ENCODE data around the gene SURF1.
"Not testable (repeated sequence)": the region's sequence is repeated elsewhere in the genome, so short reads cannot be mapped to it uniquely, and the experiment has no call there.

Gene SURF1

GRCh38 chr9:133341369-133342068 lies 14.8 kb downstream of the SURF1 start:
- no peak for DNase-seq

- no peak for DNase-seq
These were observed 15.4 kb downstream of the SURF1 start for GRCh38 chr9:133340916-133341315.

DNA sequence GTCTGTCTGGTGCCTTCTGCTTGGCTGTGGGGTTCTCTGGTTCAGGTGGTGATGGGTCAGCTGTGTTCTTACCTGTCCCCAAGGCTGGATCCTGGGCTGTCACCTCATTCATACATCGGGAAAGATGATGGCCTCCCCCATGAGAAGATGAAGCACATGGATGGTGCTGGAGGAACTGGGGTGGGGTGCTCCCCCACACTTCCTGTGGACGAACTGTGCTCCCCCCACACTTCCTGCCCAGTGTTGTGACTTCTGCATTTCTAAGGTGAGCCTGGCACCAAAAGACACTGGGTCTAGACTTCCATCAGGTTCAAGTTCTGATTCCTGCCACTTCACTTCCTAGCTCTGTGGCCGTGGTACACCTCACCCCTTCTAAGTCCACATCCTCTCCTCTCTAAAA lies 16.0 kb downstream of the SURF1 start:
- DNase-seq, result no peak

GRCh38 chr9:133339641-133340040 lies 16.6 kb downstream of the SURF1 start:
- DNase-seq, result no peak

DNA sequence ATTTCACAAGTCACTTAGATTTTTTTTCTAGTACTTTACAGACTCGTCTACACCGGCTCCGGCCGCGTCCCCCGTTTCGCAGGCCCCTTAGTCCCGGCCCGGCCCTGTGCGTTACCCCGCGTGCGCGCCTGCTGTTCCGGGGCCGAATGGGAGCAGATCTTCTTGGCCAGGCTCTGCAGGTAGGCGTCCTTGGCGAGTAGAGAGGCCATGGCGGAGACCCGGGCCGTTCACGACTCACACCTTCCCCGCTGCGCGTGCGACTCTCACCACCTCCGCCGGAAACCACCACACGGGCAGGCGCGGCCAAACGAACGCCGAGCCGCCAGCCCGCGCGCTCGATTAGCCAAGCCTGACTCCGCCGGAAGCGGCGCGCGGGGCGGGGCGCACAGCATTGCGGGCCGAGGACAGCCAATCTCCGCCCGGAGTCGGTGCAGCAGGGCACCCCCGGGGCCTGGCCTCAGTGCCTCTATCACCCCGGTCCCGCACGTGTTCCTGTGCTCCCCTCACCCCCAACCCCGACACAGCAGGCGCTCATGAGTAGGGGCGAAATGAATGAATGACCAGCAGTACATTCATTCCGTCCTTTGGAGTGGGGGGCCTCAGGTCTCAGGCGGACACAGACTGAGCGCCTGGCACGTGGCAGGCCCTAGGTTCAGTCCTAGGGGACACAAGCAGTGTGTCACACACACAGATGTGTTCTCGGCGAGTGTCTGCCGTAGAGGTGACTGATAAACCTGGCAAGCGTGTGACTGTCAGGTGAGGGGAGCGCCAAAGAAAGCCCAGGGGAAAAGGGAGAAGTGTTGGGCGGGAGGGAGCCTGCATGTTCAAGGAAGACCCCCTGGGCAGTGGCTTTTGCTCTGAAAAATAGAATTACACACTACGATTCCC lies 20.1 kb downstream of the SURF1 start, which contains the start of gene SURF6:
Gene SURF6 (minus strand): TSS at position 265 of the 888 bp plus-strand sequence. CDS start 56 bp downstream, at position 209.
- peak; percentile 96 for DNase-seq

- DNase-seq, result not testable (repeated sequence)
These were observed 21.4 kb downstream of the SURF1 start for GRCh38 chr9:133334888-133335287.

GRCh38 chr9:133334161-133334560 lies 22.1 kb downstream of the SURF1 start:
- DNase-seq, result no peak

- DNase-seq, result no peak
These were observed 22.7 kb downstream of the SURF1 start for GRCh38 chr9:133333566-133333965.

GRCh38 chr9:133333011-133333410 lies 23.3 kb downstream of the SURF1 start:
- DNase-seq, result no peak

- DNase-seq, result no peak
These were observed 23.9 kb downstream of the SURF1 start for GRCh38 chr9:133332381-133332730.

GRCh38 chr9:133331641-133332380 lies 24.5 kb downstream of the SURF1 start:
- no peak for DNase-seq

- DNase-seq, result no peak
These were observed 25.1 kb downstream of the SURF1 start for GRCh38 chr9:133331221-133331620.

GRCh38 chr9:133329306-133330156 lies 26.8 kb downstream of the SURF1 start:
- DNase-seq, result not testable (repeated sequence)

GRCh38 chr9:133327834-133328484 lies 28.3 kb downstream of the SURF1 start:
- DNase-seq, result no peak

DNA sequence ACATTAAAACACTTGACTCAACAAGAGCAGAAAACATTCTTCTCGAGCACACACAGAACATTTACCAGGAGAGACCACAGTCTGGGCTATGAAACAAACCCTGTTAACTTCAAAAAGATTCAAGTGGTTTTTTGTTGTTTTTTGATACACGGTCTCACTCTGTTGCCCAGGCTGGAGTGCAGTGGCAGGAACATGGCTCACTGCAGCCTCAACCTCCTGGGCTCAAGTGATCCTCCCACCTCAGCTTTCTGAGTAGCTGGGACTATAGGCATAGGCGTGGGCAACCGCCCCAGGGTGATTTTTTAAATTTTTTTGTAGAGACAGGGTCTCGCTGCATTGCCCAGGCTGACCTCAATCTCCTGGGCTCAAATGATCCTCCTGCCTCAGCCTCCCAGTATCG lies 29.3 kb downstream of the SURF1 start:
- not testable (repeated sequence) for DNase-seq

DNA sequence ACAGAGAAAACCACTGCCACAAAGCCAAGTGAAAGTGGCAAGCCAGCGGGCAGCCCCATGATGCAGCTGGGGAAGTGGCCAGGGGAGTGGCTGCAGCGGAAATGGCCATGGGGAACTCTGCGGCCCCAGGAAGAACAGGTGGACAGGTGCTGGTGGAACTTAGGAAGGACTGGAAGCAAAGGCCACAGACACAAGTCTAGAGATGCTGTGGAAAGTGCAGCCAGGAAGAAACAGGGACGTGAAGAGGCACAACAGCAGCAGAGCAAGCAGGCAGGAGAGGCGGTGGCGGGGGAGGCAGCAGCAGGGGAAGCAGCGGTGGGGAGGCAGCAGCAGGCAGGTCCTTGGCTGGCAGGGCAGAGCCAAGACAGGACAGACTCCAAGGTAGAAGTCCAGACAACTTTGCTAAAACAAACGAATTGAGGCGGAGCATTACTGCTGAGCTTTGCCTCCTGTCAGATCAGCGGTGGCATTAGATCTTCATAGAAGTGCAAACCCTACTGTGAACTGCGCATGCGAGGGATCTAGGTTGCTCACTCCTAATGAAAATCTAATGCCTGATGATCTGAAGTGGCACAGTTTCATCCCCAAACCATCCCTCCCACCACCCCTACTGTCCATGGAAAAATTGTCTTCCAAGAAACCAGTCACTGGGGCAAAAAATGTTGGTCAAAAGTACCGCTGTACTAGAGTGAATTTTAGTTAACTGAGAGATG lies 32.1 kb downstream of the SURF1 start:
- no peak for DNase-seq

DNA sequence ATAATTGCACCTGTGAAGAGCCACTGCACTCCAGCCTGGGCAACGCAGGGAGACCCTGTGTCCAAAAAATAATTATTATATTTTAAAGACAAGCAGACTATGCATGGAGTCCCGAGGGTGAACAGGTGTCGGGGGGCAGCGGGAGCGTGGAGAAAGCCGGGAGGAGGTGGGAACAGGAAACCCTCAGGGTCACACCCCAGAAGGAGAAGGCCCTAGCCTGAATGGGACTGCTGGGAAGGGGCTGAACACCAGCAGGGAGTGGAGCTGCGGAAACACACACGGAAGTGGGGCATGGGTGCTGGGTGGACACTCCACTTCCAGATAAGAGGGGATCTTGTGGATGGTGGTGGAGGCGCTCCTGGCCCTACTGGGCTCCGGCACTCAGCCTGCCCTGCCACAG lies 33.1 kb downstream of the SURF1 start:
- no peak for DNase-seq

DNA sequence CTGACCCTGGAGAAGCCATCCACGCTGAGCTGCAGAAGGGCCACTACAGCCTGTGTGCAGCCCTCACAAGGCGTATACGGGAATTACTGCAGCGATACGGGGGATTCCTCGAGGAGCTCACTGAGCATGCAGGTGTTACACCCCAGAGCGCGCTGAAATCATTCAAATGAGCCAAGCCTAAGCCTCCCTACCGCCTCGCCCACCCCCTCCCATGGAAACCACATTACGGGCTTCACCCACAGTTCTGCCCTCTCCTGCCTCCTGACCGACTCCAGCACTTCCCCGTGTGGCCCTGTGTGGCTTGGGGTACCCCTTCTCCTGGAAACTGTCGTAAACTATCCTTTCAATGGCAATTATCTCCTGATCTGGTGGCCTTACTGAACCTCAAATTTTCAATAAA lies 33.6 kb downstream of the SURF1 start:
- no peak for DNase-seq

GRCh38 chr9:133321411-133321935 lies 34.8 kb downstream of the SURF1 start:
- no peak for DNase-seq

- DNase-seq, result no peak
These were observed 35.8 kb downstream of the SURF1 start for GRCh38 chr9:133320421-133320881.

- not testable (repeated sequence) for DNase-seq
These were observed 38.7 kb downstream of the SURF1 start for GRCh38 chr9:133317551-133317950.
